ENCODE results near the gene DNAAF2.
"Not testable (repeated sequence)": the region's sequence is repeated elsewhere in the genome, so short reads cannot be mapped to it uniquely, and the experiment has no call there.

The DNAAF2 gene

DNA sequence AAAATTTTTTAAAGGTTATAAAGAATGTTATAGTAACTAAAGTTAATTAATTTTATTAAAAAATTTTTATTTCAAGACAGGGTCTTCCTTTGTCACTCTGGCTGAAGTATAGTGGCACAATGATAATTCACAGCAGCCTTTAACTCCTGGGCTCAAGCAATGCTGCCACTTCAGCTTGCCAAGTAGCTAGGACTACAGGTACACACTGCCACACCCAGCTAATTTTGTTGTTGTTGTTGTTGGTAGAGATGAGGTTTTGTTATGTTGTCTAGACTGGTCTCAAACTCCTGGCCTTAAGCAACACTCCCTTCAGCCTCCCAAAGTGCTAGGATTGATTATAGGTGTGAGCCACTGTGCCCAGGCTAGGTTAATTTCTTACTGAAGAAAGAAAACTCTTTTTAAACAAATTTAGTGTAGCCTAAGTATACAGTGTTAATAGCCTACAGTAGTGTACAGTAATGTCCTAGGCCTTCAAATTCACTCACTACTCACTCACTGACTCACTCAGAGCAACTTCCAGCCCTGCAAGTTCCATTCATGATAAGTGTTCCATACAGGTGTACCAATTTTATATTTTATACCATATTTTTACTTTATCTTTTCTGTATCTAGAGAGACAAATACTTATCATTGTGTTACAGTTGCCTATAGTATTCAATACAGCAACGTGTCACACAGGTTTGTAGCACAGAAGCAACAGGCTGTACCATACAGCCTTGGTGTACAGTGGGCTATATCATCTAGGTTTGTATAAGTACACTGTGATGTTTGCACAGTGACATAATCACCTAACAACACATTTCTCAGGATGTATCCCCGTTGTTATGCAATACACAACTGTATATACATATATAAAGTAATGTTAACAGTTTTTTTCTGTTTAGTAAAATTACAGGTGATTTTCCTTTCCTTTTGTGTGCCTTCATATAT is 24.7 kb upstream of the DNAAF2 start:
- H3K36me3 ChIP-seq: peaks cover 8% of the 10 kb centered on the region
- no peaks in the 10 kb centered on the region for H3K4me1 ChIP-seq (ENCODE audit: control insufficient read depth in 1 of 2, insufficient read depth in 1 of 2, low read depth in 1 of 2, low read length in 1 of 2)
- no peak overlapping the region for H3K27ac ChIP-seq
- no peak overlapping the region for H3K4me3 ChIP-seq (ENCODE audit: low read depth in 1 of 2, low read length in 1 of 2)
- no peaks in the 10 kb centered on the region for H3K27me3 ChIP-seq
- H3K9me3 ChIP-seq: no peaks in the 10 kb centered on the region
- TF ChIP-seq, protein P1, sequence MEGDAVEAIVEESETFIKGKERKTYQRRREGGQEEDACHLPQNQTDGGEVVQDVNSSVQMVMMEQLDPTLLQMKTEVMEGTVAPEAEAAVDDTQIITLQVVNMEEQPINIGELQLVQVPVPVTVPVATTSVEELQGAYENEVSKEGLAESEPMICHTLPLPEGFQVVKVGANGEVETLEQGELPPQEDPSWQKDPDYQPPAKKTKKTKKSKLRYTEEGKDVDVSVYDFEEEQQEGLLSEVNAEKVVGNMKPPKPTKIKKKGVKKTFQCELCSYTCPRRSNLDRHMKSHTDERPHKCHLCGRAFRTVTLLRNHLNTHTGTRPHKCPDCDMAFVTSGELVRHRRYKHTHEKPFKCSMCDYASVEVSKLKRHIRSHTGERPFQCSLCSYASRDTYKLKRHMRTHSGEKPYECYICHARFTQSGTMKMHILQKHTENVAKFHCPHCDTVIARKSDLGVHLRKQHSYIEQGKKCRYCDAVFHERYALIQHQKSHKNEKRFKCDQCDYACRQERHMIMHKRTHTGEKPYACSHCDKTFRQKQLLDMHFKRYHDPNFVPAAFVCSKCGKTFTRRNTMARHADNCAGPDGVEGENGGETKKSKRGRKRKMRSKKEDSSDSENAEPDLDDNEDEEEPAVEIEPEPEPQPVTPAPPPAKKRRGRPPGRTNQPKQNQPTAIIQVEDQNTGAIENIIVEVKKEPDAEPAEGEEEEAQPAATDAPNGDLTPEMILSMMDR (IDR thresholded peaks at IDR 0.05): no peak

GRCh38 chr14:49657500-49657899 is 22.5 kb upstream of the DNAAF2 start:
- not testable (repeated sequence) for H3K9me3 ChIP-seq; H3K27ac ChIP-seq; H3K4me3 ChIP-seq (ENCODE audit: low read depth in 1 of 2, low read length in 1 of 2); H3K27me3 ChIP-seq; H3K36me3 ChIP-seq; H3K4me1 ChIP-seq (ENCODE audit: control insufficient read depth in 1 of 2, insufficient read depth in 1 of 2, low read depth in 1 of 2, low read length in 1 of 2)

DNA sequence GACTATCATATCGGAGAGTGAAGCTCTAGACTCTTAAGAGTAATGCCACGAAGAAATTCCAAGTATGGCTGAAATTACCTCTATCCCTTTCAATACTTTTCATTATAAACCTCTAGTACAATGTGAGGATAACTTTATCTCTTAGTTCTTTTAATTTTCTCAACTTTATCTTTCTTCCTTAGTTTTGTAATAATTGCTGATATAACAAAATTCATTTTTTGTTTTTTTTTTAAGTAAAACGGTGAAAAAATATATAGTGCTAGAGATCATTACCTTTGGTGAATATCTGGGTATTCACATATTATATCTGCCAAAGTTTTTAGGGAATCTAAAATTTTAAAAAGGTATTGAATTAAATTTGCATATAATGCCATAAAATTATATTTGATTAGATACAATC is 19.5 kb upstream of the DNAAF2 start:
- no peak overlapping the region for H3K27ac ChIP-seq
- no peaks in the 10 kb centered on the region for H3K27me3 ChIP-seq
- no peaks in the 10 kb centered on the region for H3K36me3 ChIP-seq
- TF ChIP-seq, protein P1 (IDR thresholded peaks at IDR 0.05): no peak
- no peaks in the 10 kb centered on the region for H3K9me3 ChIP-seq
- H3K4me1 ChIP-seq (ENCODE audit: control insufficient read depth in 1 of 2, insufficient read depth in 1 of 2, low read depth in 1 of 2, low read length in 1 of 2): no peaks in the 10 kb centered on the region
- H3K4me3 ChIP-seq (ENCODE audit: low read depth in 1 of 2, low read length in 1 of 2): no peak overlapping the region

GRCh38 chr14:49653508-49653907 is 18.5 kb upstream of the DNAAF2 start:
- H3K4me1 ChIP-seq (ENCODE audit: control insufficient read depth in 1 of 2, insufficient read depth in 1 of 2, low read depth in 1 of 2, low read length in 1 of 2): no peaks in the 10 kb centered on the region
- no peaks in the 10 kb centered on the region for H3K9me3 ChIP-seq
- no peaks in the 10 kb centered on the region for H3K27me3 ChIP-seq
- H3K36me3 ChIP-seq: no peaks in the 10 kb centered on the region
- TF ChIP-seq, protein P1 (IDR thresholded peaks at IDR 0.05): no peak
- no peak overlapping the region for H3K4me3 ChIP-seq (ENCODE audit: low read depth in 1 of 2, low read length in 1 of 2)
- no peak overlapping the region for H3K27ac ChIP-seq

DNA sequence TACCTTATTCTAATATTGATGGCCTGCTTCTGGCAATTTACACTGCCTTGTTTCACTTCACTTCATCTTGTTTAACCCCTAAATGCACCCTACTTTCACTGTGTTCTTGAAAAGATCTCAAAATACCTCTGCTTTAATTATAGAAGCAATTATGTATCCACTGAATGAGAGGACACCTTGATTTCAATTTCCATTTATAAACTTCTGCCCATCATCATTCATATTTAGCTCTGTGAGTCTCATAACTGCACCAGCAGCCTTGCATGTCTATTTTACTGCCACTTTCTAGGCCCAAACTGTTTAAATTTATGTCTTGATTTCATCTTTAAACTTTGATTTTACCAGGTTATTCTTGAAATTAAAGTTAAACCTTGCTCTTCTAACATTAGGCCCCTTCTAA is 7.1 kb upstream of the DNAAF2 start:
- TF ChIP-seq, protein P1 (IDR thresholded peaks at IDR 0.05): no peak
- Histone ChIP-seq H3K27ac (no peak overlapping the region), H3K9me3 (no peaks in the 10 kb centered on the region), H3K36me3 (no peaks in the 10 kb centered on the region), H3K4me3 (ENCODE audit: low read depth in 1 of 2, low read length in 1 of 2) (no peak overlapping the region), H3K4me1 (ENCODE audit: control insufficient read depth in 1 of 2, insufficient read depth in 1 of 2, low read depth in 1 of 2, low read length in 1 of 2) (no peaks in the 10 kb centered on the region), H3K27me3 (no peaks in the 10 kb centered on the region)

DNA sequence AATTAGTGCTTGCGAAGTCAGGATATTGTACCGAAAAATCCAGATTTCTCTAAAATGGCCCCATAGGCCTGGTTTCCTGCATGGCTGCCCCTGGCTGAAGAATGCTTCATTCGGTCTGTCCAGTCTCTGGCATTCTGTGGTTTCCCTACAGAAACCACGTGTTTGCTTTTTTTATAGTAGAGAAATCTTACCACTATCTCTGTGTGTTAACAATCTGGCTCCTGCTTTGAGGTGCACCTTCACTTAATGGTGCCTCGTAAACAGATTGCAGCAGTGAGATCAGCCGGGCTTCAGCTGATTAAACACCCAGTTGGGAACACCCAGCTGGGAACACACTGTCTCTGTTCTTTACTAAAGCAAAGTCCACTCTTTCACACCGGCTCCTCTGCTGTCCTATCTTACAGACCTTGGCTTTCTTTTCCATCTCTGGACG is 6.7 kb upstream of the DNAAF2 start:
- Histone ChIP-seq H3K9me3 (no peaks in the 10 kb centered on the region), H3K36me3 (no peaks in the 10 kb centered on the region), H3K4me1 (ENCODE audit: control insufficient read depth in 1 of 2, insufficient read depth in 1 of 2, low read depth in 1 of 2, low read length in 1 of 2) (no peaks in the 10 kb centered on the region), H3K4me3 (ENCODE audit: low read depth in 1 of 2, low read length in 1 of 2) (no peak overlapping the region), H3K27ac (no peak overlapping the region), H3K27me3 (no peaks in the 10 kb centered on the region)
- TF ChIP-seq, protein P1 (IDR thresholded peaks at IDR 0.05): no peak
